ENCODE results near the gene PCP4. TPM values are rescaled to one million over a fixed set of nuclear protein-coding genes. Genes with fewer than 3 reads are reported as not detected.

PCP4 gene
- total RNA-seq, 1 experiment from 2014 or later: 1.6 TPM

- peaks cover 26% of the 10 kb centered on the region for H3K4me1 Mint-ChIP-seq
- POLR2A ChIA-PET: no interaction called here
- peaks cover 18% of the 10 kb centered on the region for H3K27me3 Mint-ChIP-seq (ENCODE audit: low read depth)
- H3K4me3 Mint-ChIP-seq: no peak overlapping the region
- DNase-seq (ENCODE audit: low spot score): no peak
- H3K36me3 Mint-ChIP-seq: no peaks in the 10 kb centered on the region
- CTCF ChIA-PET: interaction anchor here (1.2 to 2.1 kb wide), 2 partner anchors 16 to 85 kb away, joined by 3 to 5 read pairs; partner anchors contain the start of gene PCP4
- H3K27ac Mint-ChIP-seq: no peak overlapping the region
- TF ChIP-seq KAT7 (CRISPR knock-in tag; IDR thresholded peaks at IDR 0.05; ENCODE audit: borderline replicate concordance) (no peak), NR3C1 (CRISPR knock-in tag; conservative IDR thresholded peaks at IDR 0.05; ENCODE audit: low read depth) (no peak), TP53 (CRISPR knock-in tag; IDR thresholded peaks at IDR 0.05) (no peak), USF2 (CRISPR knock-in tag; IDR thresholded peaks at IDR 0.05) (no peak), ZNF671 (CRISPR knock-in tag; IDR thresholded peaks at IDR 0.05) (no peak), ATF1 (CRISPR knock-in tag; IDR thresholded peaks at IDR 0.05) (no peak), NFYB (CRISPR knock-in tag; conservative IDR thresholded peaks at IDR 0.05; ENCODE audit: low read depth) (no peak), TCF7 (CRISPR knock-in tag; IDR thresholded peaks at IDR 0.05; ENCODE audit: low read depth) (no peak), SP1 (CRISPR knock-in tag; conservative IDR thresholded peaks at IDR 0.05) (no peak), PRRX2 (CRISPR knock-in tag; IDR thresholded peaks at IDR 0.05) (no peak), ZNF138 (CRISPR knock-in tag; conservative IDR thresholded peaks at IDR 0.05) (no peak)
- TF ChIP-seq, protein P1, sequence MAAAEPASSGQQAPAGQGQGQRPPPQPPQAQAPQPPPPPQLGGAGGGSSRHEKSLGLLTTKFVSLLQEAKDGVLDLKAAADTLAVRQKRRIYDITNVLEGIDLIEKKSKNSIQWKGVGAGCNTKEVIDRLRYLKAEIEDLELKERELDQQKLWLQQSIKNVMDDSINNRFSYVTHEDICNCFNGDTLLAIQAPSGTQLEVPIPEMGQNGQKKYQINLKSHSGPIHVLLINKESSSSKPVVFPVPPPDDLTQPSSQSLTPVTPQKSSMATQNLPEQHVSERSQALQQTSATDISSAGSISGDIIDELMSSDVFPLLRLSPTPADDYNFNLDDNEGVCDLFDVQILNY (CRISPR knock-in tag; IDR thresholded peaks at IDR 0.05): no peak
- TF ChIP-seq, protein P2, sequence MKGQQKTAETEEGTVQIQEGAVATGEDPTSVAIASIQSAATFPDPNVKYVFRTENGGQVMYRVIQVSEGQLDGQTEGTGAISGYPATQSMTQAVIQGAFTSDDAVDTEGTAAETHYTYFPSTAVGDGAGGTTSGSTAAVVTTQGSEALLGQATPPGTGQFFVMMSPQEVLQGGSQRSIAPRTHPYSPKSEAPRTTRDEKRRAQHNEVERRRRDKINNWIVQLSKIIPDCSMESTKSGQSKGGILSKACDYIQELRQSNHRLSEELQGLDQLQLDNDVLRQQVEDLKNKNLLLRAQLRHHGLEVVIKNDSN (CRISPR knock-in tag; IDR thresholded peaks at IDR 0.05): no peak
- TF ChIP-seq, protein P3, sequence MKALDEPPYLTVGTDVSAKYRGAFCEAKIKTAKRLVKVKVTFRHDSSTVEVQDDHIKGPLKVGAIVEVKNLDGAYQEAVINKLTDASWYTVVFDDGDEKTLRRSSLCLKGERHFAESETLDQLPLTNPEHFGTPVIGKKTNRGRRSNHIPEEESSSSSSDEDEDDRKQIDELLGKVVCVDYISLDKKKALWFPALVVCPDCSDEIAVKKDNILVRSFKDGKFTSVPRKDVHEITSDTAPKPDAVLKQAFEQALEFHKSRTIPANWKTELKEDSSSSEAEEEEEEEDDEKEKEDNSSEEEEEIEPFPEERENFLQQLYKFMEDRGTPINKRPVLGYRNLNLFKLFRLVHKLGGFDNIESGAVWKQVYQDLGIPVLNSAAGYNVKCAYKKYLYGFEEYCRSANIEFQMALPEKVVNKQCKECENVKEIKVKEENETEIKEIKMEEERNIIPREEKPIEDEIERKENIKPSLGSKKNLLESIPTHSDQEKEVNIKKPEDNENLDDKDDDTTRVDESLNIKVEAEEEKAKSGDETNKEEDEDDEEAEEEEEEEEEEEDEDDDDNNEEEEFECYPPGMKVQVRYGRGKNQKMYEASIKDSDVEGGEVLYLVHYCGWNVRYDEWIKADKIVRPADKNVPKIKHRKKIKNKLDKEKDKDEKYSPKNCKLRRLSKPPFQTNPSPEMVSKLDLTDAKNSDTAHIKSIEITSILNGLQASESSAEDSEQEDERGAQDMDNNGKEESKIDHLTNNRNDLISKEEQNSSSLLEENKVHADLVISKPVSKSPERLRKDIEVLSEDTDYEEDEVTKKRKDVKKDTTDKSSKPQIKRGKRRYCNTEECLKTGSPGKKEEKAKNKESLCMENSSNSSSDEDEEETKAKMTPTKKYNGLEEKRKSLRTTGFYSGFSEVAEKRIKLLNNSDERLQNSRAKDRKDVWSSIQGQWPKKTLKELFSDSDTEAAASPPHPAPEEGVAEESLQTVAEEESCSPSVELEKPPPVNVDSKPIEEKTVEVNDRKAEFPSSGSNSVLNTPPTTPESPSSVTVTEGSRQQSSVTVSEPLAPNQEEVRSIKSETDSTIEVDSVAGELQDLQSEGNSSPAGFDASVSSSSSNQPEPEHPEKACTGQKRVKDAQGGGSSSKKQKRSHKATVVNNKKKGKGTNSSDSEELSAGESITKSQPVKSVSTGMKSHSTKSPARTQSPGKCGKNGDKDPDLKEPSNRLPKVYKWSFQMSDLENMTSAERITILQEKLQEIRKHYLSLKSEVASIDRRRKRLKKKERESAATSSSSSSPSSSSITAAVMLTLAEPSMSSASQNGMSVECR (CRISPR knock-in tag; IDR thresholded peaks at IDR 0.05; ENCODE audit: borderline replicate concordance): no peak
- ATAC-seq: no peak; the same call in 1 of the 2 replicates
- no peaks in the 10 kb centered on the region for H3K9me3 Mint-ChIP-seq
Measured at GRCh38 chr21:39952265-39952664, 85.0 kb downstream of the PCP4 start.

DNA sequence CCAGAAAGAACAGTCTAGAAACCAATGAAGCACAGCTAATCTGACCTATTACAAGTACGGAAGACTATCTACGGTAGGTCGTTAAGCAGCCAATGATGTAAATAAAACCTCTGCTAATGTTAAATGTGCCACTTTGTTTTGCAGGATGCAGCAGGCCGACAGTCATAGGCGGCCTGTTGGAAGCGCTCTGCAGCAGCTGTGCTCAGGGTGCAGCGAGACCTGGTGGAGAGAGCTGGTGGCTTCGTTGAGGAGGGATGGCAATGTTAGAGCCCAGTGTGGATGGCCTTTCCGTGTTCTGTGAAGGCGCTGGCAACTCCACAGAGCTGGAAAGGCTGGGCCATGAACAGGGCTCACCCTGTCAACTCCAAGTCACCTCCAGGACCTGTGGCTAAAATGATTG lies 87.3 kb downstream of the PCP4 start:
- ChIA-PET POLR2A (no interaction called here), CTCF (interaction anchor here (0.8 to 1.9 kb wide), 4 partner anchors 13 to 570 kb away, joined by 3 to 6 read pairs (median 4); partner anchors contain the start of gene PCP4)
- no peak for ATAC-seq
- H3K27ac Mint-ChIP-seq: no peak overlapping the region
- H3K4me3 Mint-ChIP-seq: no peak overlapping the region
- H3K9me3 Mint-ChIP-seq: peaks cover 4% of the 10 kb centered on the region
- H3K36me3 Mint-ChIP-seq: peaks cover 4% of the 10 kb centered on the region; the same call in 1 of the 2 replicates
- TF ChIP-seq, protein P4, sequence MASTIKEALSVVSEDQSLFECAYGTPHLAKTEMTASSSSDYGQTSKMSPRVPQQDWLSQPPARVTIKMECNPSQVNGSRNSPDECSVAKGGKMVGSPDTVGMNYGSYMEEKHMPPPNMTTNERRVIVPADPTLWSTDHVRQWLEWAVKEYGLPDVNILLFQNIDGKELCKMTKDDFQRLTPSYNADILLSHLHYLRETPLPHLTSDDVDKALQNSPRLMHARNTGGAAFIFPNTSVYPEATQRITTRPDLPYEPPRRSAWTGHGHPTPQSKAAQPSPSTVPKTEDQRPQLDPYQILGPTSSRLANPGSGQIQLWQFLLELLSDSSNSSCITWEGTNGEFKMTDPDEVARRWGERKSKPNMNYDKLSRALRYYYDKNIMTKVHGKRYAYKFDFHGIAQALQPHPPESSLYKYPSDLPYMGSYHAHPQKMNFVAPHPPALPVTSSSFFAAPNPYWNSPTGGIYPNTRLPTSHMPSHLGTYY (CRISPR knock-in tag; IDR thresholded peaks at IDR 0.05): no peak
- DNase-seq (ENCODE audit: low spot score): no peak
- peaks cover 21% of the 10 kb centered on the region for H3K27me3 Mint-ChIP-seq (ENCODE audit: low read depth)
- H3K4me1 Mint-ChIP-seq: peaks cover 26% of the 10 kb centered on the region
